GM10266 (cell line): ENCODE data around the gene SHROOM1.

Experiments used
- DNase-seq: peaks from one replicate; pipeline ENCODE4 v3.0.0; 2012; ENCODE audit errors: extremely low spot score
- CTCF ChIP-seq: IDR thresholded peaks from 2 replicates; pipeline ENCODE4 v1.5.1; 2012; ENCODE audit warnings: mild to moderate bottlenecking, low read depth; ENCODE audit not compliant: control insufficient read depth, insufficient read depth; ENCODE audit errors: missing control alignments

The SHROOM1 gene

GRCh38 chr5:132853323-132853722 lies 22.9 kb upstream of the SHROOM1 start:
- no peak for DNase-seq

DNA sequence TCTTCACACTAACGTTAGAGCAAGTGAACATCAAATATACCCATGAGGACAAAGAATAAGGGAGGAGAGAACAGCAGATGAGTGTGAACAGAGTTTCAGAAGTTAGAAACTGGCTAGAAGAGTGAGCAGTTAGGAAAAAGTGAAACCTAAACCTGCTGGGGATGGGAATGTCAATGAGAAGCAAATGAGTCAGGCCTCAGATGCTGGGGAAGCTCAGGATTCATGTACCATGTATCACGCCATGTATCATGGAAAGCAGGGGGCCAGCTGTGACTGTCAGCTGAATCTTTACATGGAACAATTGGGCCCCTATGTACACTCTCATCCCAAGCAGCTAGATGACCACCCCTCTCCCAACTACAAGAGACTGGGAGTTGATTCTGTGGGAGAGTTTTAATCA lies 19.6 kb upstream of the SHROOM1 start:
- TF ChIP-seq CTCF = no peak
- DNase-seq = no peak

More at GRCh38 chr5:132853323-132853722, 22.9 kb upstream of the SHROOM1 start:
- no peak for TF ChIP-seq CTCF

DNA sequence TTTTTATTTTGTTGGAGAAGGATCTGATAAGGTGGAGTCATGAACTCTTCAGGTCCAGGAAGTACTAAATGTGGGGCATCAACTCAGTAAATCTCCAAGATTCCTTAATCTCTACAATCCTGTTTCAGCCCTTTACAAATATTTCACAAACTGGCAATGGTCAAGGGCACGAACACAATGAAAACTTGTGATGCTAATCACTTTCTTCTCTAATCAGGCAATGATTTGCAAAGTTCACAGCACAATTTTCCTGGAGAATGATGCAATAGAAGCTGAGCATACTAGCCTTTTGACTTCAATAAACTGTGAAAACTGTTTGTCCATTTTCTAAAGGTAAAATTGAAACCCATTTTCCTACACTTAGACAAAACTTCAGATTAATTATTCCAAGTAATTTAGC lies 18.9 kb upstream of the SHROOM1 start:
- no peak for DNase-seq
- no peak for TF ChIP-seq CTCF

DNA sequence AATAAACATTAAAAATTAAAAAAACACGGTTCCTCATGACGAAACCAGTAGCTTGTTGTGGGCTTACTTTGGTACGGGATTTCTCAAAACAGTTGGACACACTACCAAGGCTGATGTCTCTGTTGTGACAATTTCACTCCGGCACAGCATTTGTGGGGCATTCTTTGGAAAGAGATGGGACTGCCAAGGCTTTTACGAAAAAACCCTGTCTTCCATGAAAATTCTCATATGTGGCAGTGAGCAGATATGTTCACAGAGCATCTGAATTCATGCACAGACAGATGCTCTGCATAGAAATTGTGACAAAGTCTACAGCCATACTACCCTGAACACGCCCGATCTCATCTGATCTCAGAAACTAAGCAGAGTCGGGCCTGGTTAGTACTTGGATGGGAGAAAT lies 17.8 kb upstream of the SHROOM1 start:
- TF ChIP-seq CTCF = no peak

GRCh38 chr5:132841305-132841704 lies 10.9 kb upstream of the SHROOM1 start:
- no peak for DNase-seq
- TF ChIP-seq CTCF = no peak

More for the DNA sequence above, 17.8 kb upstream of the SHROOM1 start:
- no peak for DNase-seq

DNA sequence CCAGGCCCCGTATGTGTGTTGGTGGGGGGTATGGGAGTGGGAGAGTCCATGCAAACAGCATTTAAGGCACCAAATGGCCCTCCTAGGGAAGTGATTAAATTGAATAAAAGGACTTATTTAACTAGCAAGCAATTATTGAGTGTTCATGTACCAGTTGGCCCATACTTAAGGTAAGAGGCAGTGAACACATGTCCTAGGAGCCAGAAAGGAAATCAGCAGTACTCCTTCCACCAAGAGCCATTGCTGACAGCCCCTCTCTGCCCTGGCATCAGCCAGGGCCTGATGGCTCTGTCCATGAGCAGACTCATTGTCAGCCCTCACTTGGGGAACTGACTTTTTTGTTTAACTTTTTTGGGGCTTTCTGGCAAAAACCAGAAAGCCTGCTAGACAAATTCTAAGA lies 10.4 kb upstream of the SHROOM1 start:
- TF ChIP-seq CTCF = no peak
- no peak for DNase-seq

DNA sequence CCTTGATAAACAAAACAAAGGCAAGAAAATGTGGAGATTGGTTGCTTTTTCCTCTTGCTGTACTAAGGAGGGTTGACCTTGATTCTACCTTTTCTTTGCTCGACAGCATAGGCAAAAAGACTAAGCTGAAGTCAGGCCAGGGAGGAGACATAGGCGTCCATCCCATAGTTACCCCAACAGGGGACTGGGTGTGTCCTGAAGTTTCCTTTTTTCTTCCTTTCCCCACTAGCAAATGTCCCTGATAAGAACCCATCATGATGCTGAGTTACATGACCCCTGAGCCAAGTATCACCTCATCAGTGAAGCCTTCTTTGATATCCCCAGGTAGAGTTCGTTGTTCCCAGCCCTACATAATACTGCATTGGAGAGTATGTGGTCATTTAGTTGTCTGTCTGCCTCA lies 9.9 kb upstream of the SHROOM1 start:
- no peak for DNase-seq
- TF ChIP-seq CTCF = no peak
